Measurements from ENCODE around the gene NR0B2. TPM values are rescaled to one million over a fixed set of nuclear protein-coding genes. Genes with fewer than 3 reads are reported as not detected.

NR0B2 gene
- total RNA-seq, 1 experiment from 2014 or later: not detected

DNA sequence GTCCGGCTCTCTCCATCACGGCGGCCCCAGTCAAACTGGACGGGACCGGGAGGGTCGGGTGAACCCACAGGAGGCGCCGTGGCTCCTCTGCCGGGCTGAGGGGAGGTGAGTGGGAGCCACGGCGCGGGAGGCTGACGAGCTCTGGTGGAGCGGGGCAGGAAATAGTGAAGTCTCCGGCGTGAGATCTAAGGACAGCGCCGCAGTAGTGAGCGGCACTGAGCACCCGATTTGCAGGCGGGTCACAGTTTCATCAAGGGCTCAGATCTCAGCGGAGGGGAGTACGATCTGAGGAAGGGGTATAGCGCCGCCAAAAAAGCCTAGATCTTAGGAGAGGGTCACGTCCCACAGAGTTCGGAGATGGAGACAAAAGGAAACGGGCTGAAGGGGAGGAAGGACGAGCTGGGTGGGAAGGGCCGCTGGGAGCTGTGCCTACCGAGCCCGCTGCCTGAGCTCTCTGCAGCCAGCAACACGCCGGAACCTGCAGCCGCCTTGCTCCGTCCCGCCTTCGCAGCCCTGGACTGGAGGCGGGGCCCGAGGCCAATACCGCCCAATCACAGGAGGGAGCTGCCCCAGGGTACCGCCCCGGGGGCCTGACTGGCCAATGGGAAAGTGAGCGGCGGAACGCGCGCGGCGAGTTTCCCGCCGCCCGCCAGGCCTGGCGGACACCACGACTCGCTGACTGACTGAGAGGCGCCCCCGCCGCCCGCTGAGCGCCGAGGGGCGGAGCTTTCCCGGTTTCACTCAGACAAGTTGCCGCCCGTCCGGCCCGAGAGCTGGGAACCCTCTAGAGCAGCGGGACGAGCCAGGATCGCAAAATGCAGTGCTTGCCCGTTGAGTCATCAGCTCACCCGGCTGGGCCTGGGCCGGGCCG is 48.9 kb downstream of the NR0B2 start:
- Histone ChIP-seq H3F3A (ENCODE audit: low read length, unreplicated experiment) (peaks cover 16% of the 10 kb centered on the region), H3K79me2 (ENCODE audit: low read length) (peaks cover 20% of the 10 kb centered on the region), H3K27me3 (ENCODE audit: low read length) (no peaks in the 10 kb centered on the region), H3K36me3 (ENCODE audit: low read depth, low read length) (no peaks in the 10 kb centered on the region), H3K4me1 (ENCODE audit: insufficient read depth, low read length) (peaks cover 43% of the 10 kb centered on the region), H4K20me1 (ENCODE audit: low read length) (peaks cover 7% of the 10 kb centered on the region; the same call in 1 of the 2 replicates), H3K9me2 (replicated peaks; ENCODE audit: low read length) (no peaks in the 10 kb centered on the region), H3K9me3 (ENCODE audit: low read length) (no peaks in the 10 kb centered on the region), H3K4me2 (ENCODE audit: low read length) (peak overlapping the region; percentile 85), H2AFZ (ENCODE audit: low read length) (peak overlapping the region; percentile 55), H3K27ac (ENCODE audit: low read length) (peak overlapping the region; percentile 95), H3K9ac (ENCODE audit: low read length) (peak overlapping the region; percentile 93), H3K4me3 (ENCODE audit: low read length) (peak overlapping the region; percentile 90)
- intact Hi-C loops (cut with micrococcal nuclease): loop anchor here (1.0 to 10.0 kb wide), 3 partner anchors 13 to 170 kb away; partner anchors contain the start of genes ARID1A and PIGV
- ChIA-PET CTCF (interaction anchor here (0.6 to 1.2 kb wide), 5 partner anchors 15 to 588 kb away, joined by 3 to 9 read pairs (median 5); partner anchors contain the start of gene GPATCH3), POLR2A (ENCODE audit: unreplicated experiment) (interaction anchor here (0.5 to 1.6 kb wide), 8 partner anchors 10 to 308 kb away, joined by 3 to 7 read pairs (median 4); no protein-coding TSS in a partner anchor)
- BruUV-seq (replicated peaks): TSS peak; percentile 54
- TF ChIP-seq EZH2phosphoT487 (IDR thresholded peaks at IDR 0.05; ENCODE audit: borderline replicate concordance, low read length) (peak; percentile 93), EZH2 (IDR thresholded peaks at IDR 0.05; ENCODE audit: low read length, unreplicated experiment) (no peak)
- TF ChIP-seq, protein P1, sequence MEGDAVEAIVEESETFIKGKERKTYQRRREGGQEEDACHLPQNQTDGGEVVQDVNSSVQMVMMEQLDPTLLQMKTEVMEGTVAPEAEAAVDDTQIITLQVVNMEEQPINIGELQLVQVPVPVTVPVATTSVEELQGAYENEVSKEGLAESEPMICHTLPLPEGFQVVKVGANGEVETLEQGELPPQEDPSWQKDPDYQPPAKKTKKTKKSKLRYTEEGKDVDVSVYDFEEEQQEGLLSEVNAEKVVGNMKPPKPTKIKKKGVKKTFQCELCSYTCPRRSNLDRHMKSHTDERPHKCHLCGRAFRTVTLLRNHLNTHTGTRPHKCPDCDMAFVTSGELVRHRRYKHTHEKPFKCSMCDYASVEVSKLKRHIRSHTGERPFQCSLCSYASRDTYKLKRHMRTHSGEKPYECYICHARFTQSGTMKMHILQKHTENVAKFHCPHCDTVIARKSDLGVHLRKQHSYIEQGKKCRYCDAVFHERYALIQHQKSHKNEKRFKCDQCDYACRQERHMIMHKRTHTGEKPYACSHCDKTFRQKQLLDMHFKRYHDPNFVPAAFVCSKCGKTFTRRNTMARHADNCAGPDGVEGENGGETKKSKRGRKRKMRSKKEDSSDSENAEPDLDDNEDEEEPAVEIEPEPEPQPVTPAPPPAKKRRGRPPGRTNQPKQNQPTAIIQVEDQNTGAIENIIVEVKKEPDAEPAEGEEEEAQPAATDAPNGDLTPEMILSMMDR (conservative IDR thresholded peaks at IDR 0.05; ENCODE audit: low read depth, low read length): 0 out of 2 replicates have a peak, but pooled peaks have one; percentile 20
- peak; percentile 99 for DNase-seq
- peak; percentile 64 for ATAC-seq

- peak overlapping the region; percentile 85 for H3K4me2 ChIP-seq (ENCODE audit: low read length)
- DNase-seq (no peak), ATAC-seq (no peak)
- ChIA-PET POLR2A (ENCODE audit: unreplicated experiment) (no interaction called here), CTCF (interaction anchor here (0.7 kb wide), 1 partner anchor 64 kb away, joined by 4 read pairs; no protein-coding TSS in a partner anchor)
- H3F3A ChIP-seq (ENCODE audit: low read length, unreplicated experiment): peaks cover 16% of the 10 kb centered on the region
- BruUV-seq (replicated peaks): no TSS peak
- peaks cover 51% of the 10 kb centered on the region for H3K4me1 ChIP-seq (ENCODE audit: insufficient read depth, low read length)
- H3K4me3 ChIP-seq (ENCODE audit: low read length): peak overlapping the region; percentile 90
- intact Hi-C loops (cut with micrococcal nuclease): loop anchor here (1.0 to 10.0 kb wide), 3 partner anchors 14 to 169 kb away; partner anchors contain the start of genes ARID1A and PIGV
- TF ChIP-seq EZH2 (IDR thresholded peaks at IDR 0.05; ENCODE audit: low read length, unreplicated experiment): no peak
- TF ChIP-seq, protein P1 (conservative IDR thresholded peaks at IDR 0.05; ENCODE audit: low read depth, low read length): no peak
- no peak for TF ChIP-seq EZH2phosphoT487 (IDR thresholded peaks at IDR 0.05; ENCODE audit: borderline replicate concordance, low read length)
- H3K9ac ChIP-seq (ENCODE audit: low read length): peak overlapping the region; percentile 93
- H4K20me1 ChIP-seq (ENCODE audit: low read length): peaks cover 7% of the 10 kb centered on the region; the same call in 1 of the 2 replicates
- H3K79me2 ChIP-seq (ENCODE audit: low read length): peaks cover 20% of the 10 kb centered on the region
- no peaks in the 10 kb centered on the region for H3K27me3 ChIP-seq (ENCODE audit: low read length)
- no peak overlapping the region for H2AFZ ChIP-seq (ENCODE audit: low read length)
- no peaks in the 10 kb centered on the region for H3K36me3 ChIP-seq (ENCODE audit: low read depth, low read length)
- H3K27ac ChIP-seq (ENCODE audit: low read length): peak overlapping the region; percentile 95
- H3K9me3 ChIP-seq (ENCODE audit: low read length): no peaks in the 10 kb centered on the region
- no peaks in the 10 kb centered on the region for H3K9me2 ChIP-seq (replicated peaks; ENCODE audit: low read length)
Observed at GRCh38 chr1:26863685-26864077, 50.1 kb downstream of the NR0B2 start.
